Measurements from ENCODE around the gene SCNM1. TPM values are rescaled to one million over a fixed set of nuclear protein-coding genes. Genes with fewer than 3 reads are reported as not detected.

Gene SCNM1
- polyA plus RNA-seq, 3 donors: 74.9 to 110 (median 103) TPM

- H3K36me3 ChIP-seq (replicated peaks in 1 of 2; ENCODE audit: control insufficient read depth in 1 of 2, insufficient read depth in 2 of 2, low read length in 2 of 2): peaks cover 78 to 91% of the 10 kb centered on the region in 2 donors
- H3K4me1 ChIP-seq (ENCODE audit: control insufficient read depth in 1 of 2, insufficient read depth in 2 of 2, low read length in 2 of 2): peaks cover 3 to 8% of the 10 kb centered on the region in 2 donors
- Mint-ChIP-seq H3K4me1 (peaks cover 7% of the 10 kb centered on the region), H3K36me3 (peaks cover 70 to 88% of the 10 kb centered on the region in 2 donors), H3K4me3 (no peak overlapping the region), H3K27me3 (ENCODE audit: low read depth in 3 of 3) (no peaks in the 10 kb centered on the region), H3K9me3 (no peaks in the 10 kb centered on the region), H3K27ac (peak overlapping the region in 4 of 7 donors; percentile 44 to 73 (median 61))
- intact Hi-C loops (cut with micrococcal nuclease): no loop called here
- H3K79me2 ChIP-seq (ENCODE audit: insufficient read depth, low read length): no peaks in the 10 kb centered on the region
- no CpG with 5 or more reads among the region's 6 CpGs for WGBS (ENCODE audit: insufficient coverage)
- DNase-seq: no peak
- peak overlapping the region in 1 of 2 donors; percentile 44 for H3K27ac ChIP-seq (ENCODE audit: low read depth in 1 of 2, low read length in 2 of 2)
- TF ChIP-seq CTCF (IDR thresholded peaks at IDR 0.05): no peak
- H3K9ac ChIP-seq (ENCODE audit: insufficient read depth, low read length, poor library complexity, severe bottlenecking): no peak overlapping the region
- no peaks in the 10 kb centered on the region for H3K27me3 ChIP-seq (ENCODE audit: control insufficient read depth in 2 of 2, insufficient read depth in 2 of 2, low read length in 2 of 2)
- H3K4me2 ChIP-seq (replicated peaks; ENCODE audit: extremely low read depth, low read length, poor library complexity, severe bottlenecking): no peak overlapping the region
- no peaks in the 10 kb centered on the region for H4K20me1 ChIP-seq (ENCODE audit: insufficient read depth, low read length)
- no peaks in the 10 kb centered on the region for H3K9me3 ChIP-seq (replicated peaks in 1 of 2; ENCODE audit: control insufficient read depth in 1 of 2, insufficient read depth in 1 of 2, low read length in 2 of 2)
- H3K4me3 ChIP-seq (replicated peaks in 1 of 3; ENCODE audit: low read depth in 2 of 3, low read length in 3 of 3): no peak overlapping the region
- H2AFZ ChIP-seq (ENCODE audit: insufficient read depth, low read depth, low read length, poor library complexity, severe bottlenecking): no peak overlapping the region
Measured at GRCh38 chr1:151175041-151175741, 9.2 kb downstream of the SCNM1 start.

DNA sequence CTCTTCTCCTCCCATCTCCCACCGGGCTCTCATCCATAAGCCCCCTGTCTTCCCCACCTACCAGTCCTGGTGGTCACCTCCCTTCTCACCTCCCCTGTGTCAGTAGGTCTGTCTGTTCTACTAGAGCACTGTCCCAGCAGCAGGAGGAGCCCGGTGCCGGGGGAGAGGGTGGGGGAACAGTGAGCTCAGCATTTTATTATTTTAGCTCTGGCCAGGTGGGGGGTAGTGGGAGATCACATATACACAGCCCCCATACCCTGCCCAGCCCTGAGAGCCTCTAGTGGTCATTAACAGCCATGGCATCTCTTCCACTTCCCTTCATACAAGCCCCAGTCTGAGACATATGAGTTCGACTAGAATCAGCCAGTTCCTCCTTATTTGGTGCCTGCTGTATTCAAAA lies 9.9 kb downstream of the SCNM1 start, which contains the start of gene TMOD4:
TMOD4 (minus strand) TSS at position 119 of the 400 bp plus-strand sequence. CDS start 1,106 bp downstream, outside the sequence.
- no peak within 1 kb of the TSS for H3K4me3 Mint-ChIP-seq
- no peak within 1 kb of the TSS for H3K9ac ChIP-seq (ENCODE audit: insufficient read depth, low read length, poor library complexity, severe bottlenecking)
- H4K20me1 ChIP-seq (ENCODE audit: insufficient read depth, low read length): no peaks in the 10 kb centered on the region
- intact Hi-C loops (cut with micrococcal nuclease): no loop called here
- no peaks in the 10 kb centered on the region for H3K9me3 ChIP-seq (replicated peaks in 1 of 2; ENCODE audit: control insufficient read depth in 1 of 2, insufficient read depth in 1 of 2, low read length in 2 of 2)
- peaks cover 7% of the 10 kb centered on the region for H3K4me1 Mint-ChIP-seq
- no peaks in the 10 kb centered on the region for H3K27me3 ChIP-seq (ENCODE audit: control insufficient read depth in 2 of 2, insufficient read depth in 2 of 2, low read length in 2 of 2)
- H3K4me2 ChIP-seq (replicated peaks; ENCODE audit: extremely low read depth, low read length, poor library complexity, severe bottlenecking): no peak within 1 kb of the TSS
- no peak within 1 kb of the TSS for H2AFZ ChIP-seq (ENCODE audit: insufficient read depth, low read depth, low read length, poor library complexity, severe bottlenecking)
- DNase-seq: peak in 1 of 3 donors; percentile 31
- H3K4me3 ChIP-seq (replicated peaks in 1 of 3; ENCODE audit: low read depth in 2 of 3, low read length in 3 of 3): no peak within 1 kb of the TSS
- peaks cover 3 to 8% of the 10 kb centered on the region in 2 donors for H3K4me1 ChIP-seq (ENCODE audit: control insufficient read depth in 1 of 2, insufficient read depth in 2 of 2, low read length in 2 of 2)
- H3K27ac ChIP-seq (ENCODE audit: low read depth in 1 of 2, low read length in 2 of 2): peak within 1 kb of the TSS in 1 of 2 donors; percentile 44
- no peaks in the 10 kb centered on the region for H3K27me3 Mint-ChIP-seq (ENCODE audit: low read depth in 3 of 3)
- no CpG with 5 or more reads among the region's 4 CpGs for WGBS (ENCODE audit: insufficient coverage)
- H3K36me3 ChIP-seq (replicated peaks in 1 of 2; ENCODE audit: control insufficient read depth in 1 of 2, insufficient read depth in 2 of 2, low read length in 2 of 2): peaks cover 79 to 91% of the 10 kb centered on the region in 2 donors
- peak within 1 kb of the TSS in 6 of 7 donors; percentile 28 to 76 (median 64) for H3K27ac Mint-ChIP-seq
- H3K9me3 Mint-ChIP-seq: peaks cover 0 to 2% (median 0%) of the 10 kb centered on the region in 7 donors
- peaks cover 70 to 89% of the 10 kb centered on the region in 2 donors for H3K36me3 Mint-ChIP-seq
- no peaks in the 10 kb centered on the region for H3K79me2 ChIP-seq (ENCODE audit: insufficient read depth, low read length)
- TF ChIP-seq CTCF (IDR thresholded peaks at IDR 0.05): peak; percentile 73
